ENCODE results near the gene ARHGEF25.

- TF ChIP-seq, protein P1, sequence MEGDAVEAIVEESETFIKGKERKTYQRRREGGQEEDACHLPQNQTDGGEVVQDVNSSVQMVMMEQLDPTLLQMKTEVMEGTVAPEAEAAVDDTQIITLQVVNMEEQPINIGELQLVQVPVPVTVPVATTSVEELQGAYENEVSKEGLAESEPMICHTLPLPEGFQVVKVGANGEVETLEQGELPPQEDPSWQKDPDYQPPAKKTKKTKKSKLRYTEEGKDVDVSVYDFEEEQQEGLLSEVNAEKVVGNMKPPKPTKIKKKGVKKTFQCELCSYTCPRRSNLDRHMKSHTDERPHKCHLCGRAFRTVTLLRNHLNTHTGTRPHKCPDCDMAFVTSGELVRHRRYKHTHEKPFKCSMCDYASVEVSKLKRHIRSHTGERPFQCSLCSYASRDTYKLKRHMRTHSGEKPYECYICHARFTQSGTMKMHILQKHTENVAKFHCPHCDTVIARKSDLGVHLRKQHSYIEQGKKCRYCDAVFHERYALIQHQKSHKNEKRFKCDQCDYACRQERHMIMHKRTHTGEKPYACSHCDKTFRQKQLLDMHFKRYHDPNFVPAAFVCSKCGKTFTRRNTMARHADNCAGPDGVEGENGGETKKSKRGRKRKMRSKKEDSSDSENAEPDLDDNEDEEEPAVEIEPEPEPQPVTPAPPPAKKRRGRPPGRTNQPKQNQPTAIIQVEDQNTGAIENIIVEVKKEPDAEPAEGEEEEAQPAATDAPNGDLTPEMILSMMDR (conservative IDR thresholded peaks at IDR 0.05; ENCODE audit: low read depth, low read length): no peak
- no peak for TF ChIP-seq MXI1 (IDR thresholded peaks at IDR 0.05; ENCODE audit: borderline replicate concordance, low read depth, low read length)
- no peak for TF ChIP-seq MAFK (IDR thresholded peaks at IDR 0.05; ENCODE audit: low read depth, low read length)
- no peak for TF ChIP-seq RFX5 (IDR thresholded peaks at IDR 0.05; ENCODE audit: low read depth, low read length)
- TF ChIP-seq MAZ (IDR thresholded peaks at IDR 0.05; ENCODE audit: borderline replicate concordance, low read depth, low read length): no peak
- TF ChIP-seq RAD21 (IDR thresholded peaks at IDR 0.05; ENCODE audit: low read length): no peak
These were observed 41.4 kb upstream of the ARHGEF25 start for GRCh38 chr12:57569858-57570257.

Measured in IMR-90 (cell line).